Measurements from ENCODE around the gene KCNJ16. TPM values are rescaled to one million over a fixed set of nuclear protein-coding genes. Genes with fewer than 3 reads are reported as not detected.

The KCNJ16 gene
- total and polyA plus RNA-seq, 9 of the 15 experiments (the other 6 are each of a cell fraction or from before 2014, with no cell fraction given): 0.01 to 0.75 (median 0.07) TPM; not detected in 4

DNA sequence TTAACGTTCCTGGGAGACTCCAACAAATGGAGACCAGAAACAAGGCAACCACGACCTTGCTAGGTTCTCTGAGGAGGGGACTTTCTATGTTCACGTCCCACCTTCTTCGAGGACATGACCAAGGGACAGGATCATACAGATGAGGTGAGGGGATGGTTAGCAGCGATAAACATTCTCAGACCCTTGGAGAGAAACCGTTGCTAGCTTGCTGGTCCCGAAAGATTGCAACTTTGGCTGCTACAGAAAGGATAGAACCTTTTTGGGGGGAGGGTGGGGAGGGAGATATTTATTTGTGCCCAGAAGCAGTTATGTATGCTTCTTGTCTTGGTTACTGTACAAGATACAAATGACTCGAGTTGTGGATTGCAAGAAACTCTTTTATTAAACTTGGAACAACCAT is 59.0 kb downstream of the KCNJ16 start:
- Histone ChIP-seq H3K27ac (ENCODE audit: extremely low read depth, low read depth, low read length) (peak overlapping the region; percentile 76), H4K20me1 (replicated peaks; ENCODE audit: control insufficient read depth, insufficient read depth, low read length) (no peaks in the 10 kb centered on the region), H3K79me2 (ENCODE audit: control insufficient read depth, insufficient read depth, low read length) (no peaks in the 10 kb centered on the region), H3K9me3 (replicated peaks; ENCODE audit: control insufficient read depth, insufficient read depth, low read depth, low read length) (no peaks in the 10 kb centered on the region), H3K9ac (ENCODE audit: insufficient read depth in 1 of 2, low read depth in 2 of 2, low read length in 2 of 2) (peak overlapping the region; percentile 60 to 72; a peak in 3 of 4 replicates), H3K9me1 (ENCODE audit: control insufficient read depth, insufficient read depth, low read length) (no peaks in the 10 kb centered on the region), H3K27me3 (ENCODE audit: control insufficient read depth in 2 of 2, insufficient read depth in 2 of 2, low read length in 2 of 2) (no peaks in the 10 kb centered on the region), H2AFZ (ENCODE audit: low read depth, low read length) (peak overlapping the region; percentile 89), H3K4me3 (no peak overlapping the region), H3K4me2 (ENCODE audit: insufficient read depth, low read length) (peak overlapping the region; percentile 64), H3K36me3 (ENCODE audit: control insufficient read depth, insufficient read depth, low read length) (no peaks in the 10 kb centered on the region), H3K4me1 (replicated peaks in 1 of 2; ENCODE audit: control insufficient read depth in 2 of 2, insufficient read depth in 2 of 2, low read length in 2 of 2) (no peaks in the 10 kb centered on the region; a peak in 2 of 5 replicates)
- ChIA-PET POLR2A (interaction anchor here (1.0 kb wide), 1 partner anchor 12 kb away, joined by 3 read pairs; no protein-coding TSS in a partner anchor), CTCF (ENCODE audit: low intra/inter-chr PET ratio) (no interaction called here)
- 5% methylated on average over 8 of the region's 8 CpGs for WGBS (ENCODE audit: insufficient coverage, low coverage, missing lambda C conversion rate)
- intact Hi-C loops (cut with micrococcal nuclease): loop anchor here (10.0 kb wide), 1 partner anchor 239 kb away; no protein-coding TSS in a partner anchor
- DNase-seq (ENCODE audit: extremely low read depth in 1 of 4, low spot score in 3 of 4) (peak in 3 of 4 experiments; percentile 12 to 71 (median 37)), ATAC-seq (peak; percentile 60), FAIRE-seq (peak; percentile 67)
- BruUV-seq (replicated peaks): no TSS peak
- in situ Hi-C loops (cut with MboI): no loop called here
- TF ChIP-seq ATF7 (IDR thresholded peaks at IDR 0.05) (no peak), NFIX (CRISPR knock-in tag; IDR thresholded peaks at IDR 0.05; ENCODE audit: low read depth) (no peak), ZNF121 (CRISPR knock-in tag; conservative IDR thresholded peaks at IDR 0.05) (no peak), PCBP1 (IDR thresholded peaks at IDR 0.05; ENCODE audit: low read depth, low read length, poor library complexity, severe bottlenecking) (no peak), SIRT6 (IDR thresholded peaks at IDR 0.05; ENCODE audit: low read depth, low read length) (no peak), ZBTB1 (CRISPR knock-in tag; IDR thresholded peaks at IDR 0.05; ENCODE audit: borderline replicate concordance, low read depth) (no peak), RBM17 (IDR thresholded peaks at IDR 0.05; ENCODE audit: borderline replicate concordance, low read depth, low read length) (no peak), ZNF134 (CRISPR knock-in tag; conservative IDR thresholded peaks at IDR 0.05) (no peak), FOXM1 (IDR thresholded peaks at IDR 0.05; ENCODE audit: low read depth) (no peak), FOXM1 (CRISPR knock-in tag; IDR thresholded peaks at IDR 0.05; ENCODE audit: low read depth) (no peak), CBFA2T3 (IDR thresholded peaks at IDR 0.05) (peak; percentile 56), NFRKB (IDR thresholded peaks at IDR 0.05; ENCODE audit: low read depth) (no peak), KDM1A (IDR thresholded peaks at IDR 0.05) (no peak), SMAD4 (CRISPR knock-in tag; conservative IDR thresholded peaks at IDR 0.05) (no peak), TCFL5 (CRISPR knock-in tag; conservative IDR thresholded peaks at IDR 0.05) (no peak), WHSC1 (IDR thresholded peaks at IDR 0.05; ENCODE audit: low read length) (no peak)
- TF ChIP-seq, protein P1, sequence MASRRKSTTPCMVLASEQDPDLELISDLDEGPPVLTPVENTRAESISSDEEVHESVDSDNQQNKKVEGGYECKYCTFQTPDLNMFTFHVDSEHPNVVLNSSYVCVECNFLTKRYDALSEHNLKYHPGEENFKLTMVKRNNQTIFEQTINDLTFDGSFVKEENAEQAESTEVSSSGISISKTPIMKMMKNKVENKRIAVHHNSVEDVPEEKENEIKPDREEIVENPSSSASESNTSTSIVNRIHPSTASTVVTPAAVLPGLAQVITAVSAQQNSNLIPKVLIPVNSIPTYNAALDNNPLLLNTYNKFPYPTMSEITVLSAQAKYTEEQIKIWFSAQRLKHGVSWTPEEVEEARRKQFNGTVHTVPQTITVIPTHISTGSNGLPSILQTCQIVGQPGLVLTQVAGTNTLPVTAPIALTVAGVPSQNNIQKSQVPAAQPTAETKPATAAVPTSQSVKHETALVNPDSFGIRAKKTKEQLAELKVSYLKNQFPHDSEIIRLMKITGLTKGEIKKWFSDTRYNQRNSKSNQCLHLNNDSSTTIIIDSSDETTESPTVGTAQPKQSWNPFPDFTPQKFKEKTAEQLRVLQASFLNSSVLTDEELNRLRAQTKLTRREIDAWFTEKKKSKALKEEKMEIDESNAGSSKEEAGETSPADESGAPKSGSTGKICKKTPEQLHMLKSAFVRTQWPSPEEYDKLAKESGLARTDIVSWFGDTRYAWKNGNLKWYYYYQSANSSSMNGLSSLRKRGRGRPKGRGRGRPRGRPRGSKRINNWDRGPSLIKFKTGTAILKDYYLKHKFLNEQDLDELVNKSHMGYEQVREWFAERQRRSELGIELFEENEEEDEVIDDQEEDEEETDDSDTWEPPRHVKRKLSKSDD (conservative IDR thresholded peaks at IDR 0.05; ENCODE audit: low read length): no peak
- TF ChIP-seq, protein P2, sequence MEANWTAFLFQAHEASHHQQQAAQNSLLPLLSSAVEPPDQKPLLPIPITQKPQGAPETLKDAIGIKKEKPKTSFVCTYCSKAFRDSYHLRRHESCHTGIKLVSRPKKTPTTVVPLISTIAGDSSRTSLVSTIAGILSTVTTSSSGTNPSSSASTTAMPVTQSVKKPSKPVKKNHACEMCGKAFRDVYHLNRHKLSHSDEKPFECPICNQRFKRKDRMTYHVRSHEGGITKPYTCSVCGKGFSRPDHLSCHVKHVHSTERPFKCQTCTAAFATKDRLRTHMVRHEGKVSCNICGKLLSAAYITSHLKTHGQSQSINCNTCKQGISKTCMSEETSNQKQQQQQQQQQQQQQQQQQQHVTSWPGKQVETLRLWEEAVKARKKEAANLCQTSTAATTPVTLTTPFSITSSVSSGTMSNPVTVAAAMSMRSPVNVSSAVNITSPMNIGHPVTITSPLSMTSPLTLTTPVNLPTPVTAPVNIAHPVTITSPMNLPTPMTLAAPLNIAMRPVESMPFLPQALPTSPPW (CRISPR knock-in tag; IDR thresholded peaks at IDR 0.05): 0 out of 2 replicates have a peak, but pooled peaks have one; percentile 21
